ENCODE measurements around the gene TARM1. TPM values are rescaled to one million over a fixed set of nuclear protein-coding genes. Genes with fewer than 3 reads are reported as not detected.
A peak's percentile ranks its signal among the peaks of the same experiment; 100 is the strongest.
"Not testable (repeated sequence)": the region's sequence is repeated elsewhere in the genome, so short reads cannot be mapped to it uniquely, and the experiment has no call there.

The TARM1 gene
- total RNA-seq, 1 experiment from 2014 or later = not detected

DNA sequence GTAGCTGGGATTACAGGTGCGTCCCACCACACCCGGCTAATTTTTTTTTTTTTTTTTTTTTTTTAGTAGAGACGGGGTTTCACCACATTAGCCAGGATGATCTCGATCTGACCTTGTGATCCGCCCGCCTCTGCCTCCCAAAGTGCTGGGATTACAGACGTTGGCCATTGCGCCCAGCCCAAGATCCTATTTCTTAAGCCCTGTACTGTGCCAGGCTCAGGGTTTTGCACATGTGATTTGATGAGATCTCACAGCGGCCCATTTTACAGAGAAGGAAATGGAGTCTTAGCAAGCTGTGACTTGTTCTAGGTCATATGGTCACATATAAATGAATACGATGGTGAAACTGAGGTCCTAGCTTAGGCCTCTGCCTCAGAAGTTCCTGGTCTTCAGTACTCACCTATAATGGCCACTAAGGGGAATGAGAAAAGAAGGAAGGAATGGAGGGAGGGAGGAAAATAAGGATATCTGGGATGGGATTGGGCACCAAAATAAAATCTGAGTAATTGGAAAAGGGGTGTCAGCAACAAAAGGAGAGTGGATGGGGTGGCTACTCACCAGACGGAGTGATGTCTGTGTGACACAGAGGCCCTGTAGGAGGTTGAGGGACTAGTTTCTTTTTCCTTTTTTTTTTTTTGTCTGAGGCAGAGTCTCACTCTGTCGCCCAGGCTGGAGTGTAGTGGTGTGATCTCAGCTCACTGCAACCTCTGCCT lies 18.2 kb upstream of the TARM1 start:
- POLR2A ChIA-PET = no interaction called here
- BruUV-seq (replicated peaks) = no TSS peak
- Mint-ChIP-seq H3K36me3 (ENCODE audit: insufficient read depth, unreplicated experiment) (no peaks in the 10 kb centered on the region), H3K9me3 (ENCODE audit: unreplicated experiment) (no peaks in the 10 kb centered on the region), H3K4me1 (ENCODE audit: insufficient read depth, unreplicated experiment) (peaks cover 10% of the 10 kb centered on the region), H3K27ac (ENCODE audit: low read depth, unreplicated experiment) (no peak overlapping the region), H3K4me3 (ENCODE audit: unreplicated experiment) (no peak overlapping the region), H3K27me3 (ENCODE audit: insufficient read depth, unreplicated experiment) (peaks cover 16% of the 10 kb centered on the region)
- intact Hi-C loops (cut with micrococcal nuclease) = no loop called here
- DNase-seq (ENCODE audit: unreplicated experiment) = no peak
- TF ChIP-seq, protein P1, sequence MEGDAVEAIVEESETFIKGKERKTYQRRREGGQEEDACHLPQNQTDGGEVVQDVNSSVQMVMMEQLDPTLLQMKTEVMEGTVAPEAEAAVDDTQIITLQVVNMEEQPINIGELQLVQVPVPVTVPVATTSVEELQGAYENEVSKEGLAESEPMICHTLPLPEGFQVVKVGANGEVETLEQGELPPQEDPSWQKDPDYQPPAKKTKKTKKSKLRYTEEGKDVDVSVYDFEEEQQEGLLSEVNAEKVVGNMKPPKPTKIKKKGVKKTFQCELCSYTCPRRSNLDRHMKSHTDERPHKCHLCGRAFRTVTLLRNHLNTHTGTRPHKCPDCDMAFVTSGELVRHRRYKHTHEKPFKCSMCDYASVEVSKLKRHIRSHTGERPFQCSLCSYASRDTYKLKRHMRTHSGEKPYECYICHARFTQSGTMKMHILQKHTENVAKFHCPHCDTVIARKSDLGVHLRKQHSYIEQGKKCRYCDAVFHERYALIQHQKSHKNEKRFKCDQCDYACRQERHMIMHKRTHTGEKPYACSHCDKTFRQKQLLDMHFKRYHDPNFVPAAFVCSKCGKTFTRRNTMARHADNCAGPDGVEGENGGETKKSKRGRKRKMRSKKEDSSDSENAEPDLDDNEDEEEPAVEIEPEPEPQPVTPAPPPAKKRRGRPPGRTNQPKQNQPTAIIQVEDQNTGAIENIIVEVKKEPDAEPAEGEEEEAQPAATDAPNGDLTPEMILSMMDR (IDR thresholded peaks at IDR 0.05; ENCODE audit: unreplicated experiment) = no peak
- CTCF ChIA-PET = interaction anchor here (0.6 to 2.8 kb wide), 2 partner anchors 290 to 306 kb away, joined by 3 to 7 read pairs; no protein-coding TSS in a partner anchor

DNA sequence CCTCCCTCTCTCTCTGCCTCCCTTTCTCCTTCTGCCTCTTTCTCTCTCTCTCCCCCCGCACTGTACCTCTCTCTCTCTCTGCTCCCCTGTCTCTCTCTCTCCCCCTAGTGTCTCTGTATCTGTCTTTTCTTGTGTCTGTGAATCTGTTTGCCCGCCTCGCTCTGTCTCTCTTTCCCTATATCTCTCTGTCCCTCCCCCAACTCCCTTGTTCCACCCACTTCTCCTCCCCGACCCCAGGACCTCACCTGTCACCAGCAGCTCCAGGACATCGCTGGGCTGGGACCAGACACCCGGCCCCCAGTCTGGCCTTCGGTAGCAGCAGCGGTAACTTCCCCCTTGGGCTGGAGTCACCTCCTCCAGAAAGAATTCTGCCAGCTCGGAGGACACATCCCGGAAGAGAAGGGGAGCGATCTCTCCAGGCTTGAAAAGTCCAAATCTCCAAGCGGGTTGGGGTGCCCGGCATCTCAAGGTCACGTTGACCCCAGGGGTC lies 15.5 kb upstream of the TARM1 start:
- Mint-ChIP-seq H3K36me3 (ENCODE audit: insufficient read depth, unreplicated experiment) (no peaks in the 10 kb centered on the region), H3K27me3 (ENCODE audit: insufficient read depth, unreplicated experiment) (peaks cover 16% of the 10 kb centered on the region), H3K4me3 (ENCODE audit: unreplicated experiment) (peak overlapping the region; percentile 40), H3K9me3 (ENCODE audit: unreplicated experiment) (no peaks in the 10 kb centered on the region), H3K27ac (ENCODE audit: low read depth, unreplicated experiment) (no peak overlapping the region), H3K4me1 (ENCODE audit: insufficient read depth, unreplicated experiment) (peaks cover 10% of the 10 kb centered on the region)
- TF ChIP-seq, protein P1 (IDR thresholded peaks at IDR 0.05; ENCODE audit: unreplicated experiment) = no peak
- ChIA-PET CTCF (interaction anchor here (0.6 to 2.8 kb wide), 4 partner anchors 18 to 304 kb away, joined by 3 to 7 read pairs (median 5); no protein-coding TSS in a partner anchor), POLR2A (interaction anchor here (0.7 to 1.0 kb wide), 3 partner anchors 12 to 103 kb away, joined by 3 to 5 read pairs (median 3); partner anchors contain the start of genes PRPF31 and TFPT)
- BruUV-seq (replicated peaks) = no TSS peak
- no peak for DNase-seq (ENCODE audit: unreplicated experiment)
- intact Hi-C loops (cut with micrococcal nuclease) = no loop called here

GRCh38 chr19:54095859-54096616 lies 14.9 kb upstream of the TARM1 start:
- CTCF ChIA-PET = interaction anchor here (0.5 to 2.7 kb wide), 5 partner anchors 18 to 322 kb away, joined by 3 to 8 read pairs (median 3); no protein-coding TSS in a partner anchor
- H3K27ac Mint-ChIP-seq (ENCODE audit: low read depth, unreplicated experiment) = not testable (repeated sequence)

GRCh38 chr19:54095136-54095858 lies 14.1 kb upstream of the TARM1 start:
- BruUV-seq (replicated peaks) = no TSS peak
- Mint-ChIP-seq H3K36me3 (ENCODE audit: insufficient read depth, unreplicated experiment) (no peaks in the 10 kb centered on the region), H3K4me3 (ENCODE audit: unreplicated experiment) (peak overlapping the region; percentile 40)

More at GRCh38 chr19:54095859-54096616, 14.9 kb upstream of the TARM1 start:
- Mint-ChIP-seq H3K4me3 (ENCODE audit: unreplicated experiment) (peak overlapping the region; percentile 40), H3K4me1 (ENCODE audit: insufficient read depth, unreplicated experiment) (peaks cover 10% of the 10 kb centered on the region), H3K27me3 (ENCODE audit: insufficient read depth, unreplicated experiment) (peaks cover 16% of the 10 kb centered on the region)
- POLR2A ChIA-PET = interaction anchor here (0.7 to 1.0 kb wide), 2 partner anchors 11 to 104 kb away, joined by 3 read pairs; no protein-coding TSS in a partner anchor
- H3K9me3 Mint-ChIP-seq (ENCODE audit: unreplicated experiment); intact Hi-C loops (cut with micrococcal nuclease); DNase-seq (ENCODE audit: unreplicated experiment); H3K36me3 Mint-ChIP-seq (ENCODE audit: insufficient read depth, unreplicated experiment); BruUV-seq (replicated peaks): not testable (repeated sequence)

More at GRCh38 chr19:54095136-54095858, 14.1 kb upstream of the TARM1 start:
- ChIA-PET CTCF (interaction anchor here (0.6 to 2.7 kb wide), 6 partner anchors 19 to 1064 kb away, joined by 3 to 8 read pairs (median 4); no protein-coding TSS in a partner anchor), POLR2A (interaction anchor here (0.6 kb wide), 1 partner anchor 1388 kb away, joined by 4 read pairs; no protein-coding TSS in a partner anchor)
- intact Hi-C loops (cut with micrococcal nuclease) = no loop called here
- DNase-seq (ENCODE audit: unreplicated experiment) = no peak
- no peaks in the 10 kb centered on the region for H3K9me3 Mint-ChIP-seq (ENCODE audit: unreplicated experiment)
- peaks cover 10% of the 10 kb centered on the region for H3K4me1 Mint-ChIP-seq (ENCODE audit: insufficient read depth, unreplicated experiment)
- peaks cover 16% of the 10 kb centered on the region for H3K27me3 Mint-ChIP-seq (ENCODE audit: insufficient read depth, unreplicated experiment)
- TF ChIP-seq, protein P1 (IDR thresholded peaks at IDR 0.05; ENCODE audit: unreplicated experiment) = no peak
- H3K27ac Mint-ChIP-seq (ENCODE audit: low read depth, unreplicated experiment) = no peak overlapping the region

Data from MCF 10A (cell line).